Skeletal muscle tissue (tissue), 4 donors: ENCODE data around the gene GPC6. TPM values are rescaled to one million over a fixed set of nuclear protein-coding genes. Genes with fewer than 3 reads are reported as not detected.

Source experiments
- H3K27ac ChIP-seq: one replicate; pipeline ENCODE4 v1.7.0; 2013; ENCODE audit warnings: mild to moderate bottlenecking, low read depth, low read length, inconsistent platforms
- H3K27me3 ChIP-seq, 3 donors: one replicate each; pipeline ENCODE4 v1.7.0; 2013; ENCODE audit warnings: low read length in 3 of 3; ENCODE audit not compliant: control insufficient read depth in 3 of 3, insufficient read depth in 3 of 3
- H3K36me3 ChIP-seq, 3 donors: one replicate each; pipeline ENCODE4 v1.7.0; 2013; ENCODE audit warnings: low read length in 3 of 3; ENCODE audit not compliant: control insufficient read depth in 3 of 3, insufficient read depth in 3 of 3
- H3K4me1 ChIP-seq, 3 donors: one replicate each; pipeline ENCODE4 v1.7.0; 2013; ENCODE audit warnings: low read length in 3 of 3, mild to moderate bottlenecking in 3 of 3; ENCODE audit not compliant: control insufficient read depth in 3 of 3, insufficient read depth in 3 of 3
- H3K4me3 ChIP-seq, 3 donors: one replicate each; pipeline ENCODE4 v1.7.0; 2013; ENCODE audit warnings: low read length in 3 of 3
- H3K9ac ChIP-seq, 3 donors: one replicate each; pipeline ENCODE4 v1.7.0; 2013; ENCODE audit warnings: low read length in 3 of 3, mild to moderate bottlenecking in 3 of 3, moderate library complexity in 2 of 3, low read depth in 1 of 3
- H3K9me3 ChIP-seq, 3 donors: one replicate each; pipeline ENCODE4 v1.7.0; 2013; ENCODE audit warnings: low read length in 3 of 3; ENCODE audit not compliant: control insufficient read depth in 3 of 3
- total RNA-seq: library from RNA; depleted of rRNA; stranded (reverse); fragments of >200 nt; gene quantifications from one replicate; pipeline ENCODE4 v1.2.3, GENCODE V29; 2014
- donor health status: Osteomylitis.

GPC6 gene
- total RNA-seq, 1 donor from 2014 or later: 7.8 TPM

- Histone ChIP-seq H3K27me3 (no peaks in the 10 kb centered on the region), H3K9ac (no peak overlapping the region), H3K4me3 (no peak overlapping the region), H3K36me3 (no peaks in the 10 kb centered on the region), H3K9me3 (no peaks in the 10 kb centered on the region), H3K4me1 (no peaks in the 10 kb centered on the region), H3K27ac (no peak overlapping the region)
These were observed 499.8 kb downstream of the GPC6 start for GRCh38 chr13:93726173-93726957.

- no peaks in the 10 kb centered on the region for H3K9me3 ChIP-seq
- H3K36me3 ChIP-seq: no peaks in the 10 kb centered on the region
- H3K27ac ChIP-seq: no peak overlapping the region
- H3K4me3 ChIP-seq: no peak overlapping the region
- H3K27me3 ChIP-seq: no peaks in the 10 kb centered on the region
- H3K4me1 ChIP-seq: no peaks in the 10 kb centered on the region
- H3K9ac ChIP-seq: no peak overlapping the region
These were observed 500.9 kb downstream of the GPC6 start for GRCh38 chr13:93727211-93728141.

DNA sequence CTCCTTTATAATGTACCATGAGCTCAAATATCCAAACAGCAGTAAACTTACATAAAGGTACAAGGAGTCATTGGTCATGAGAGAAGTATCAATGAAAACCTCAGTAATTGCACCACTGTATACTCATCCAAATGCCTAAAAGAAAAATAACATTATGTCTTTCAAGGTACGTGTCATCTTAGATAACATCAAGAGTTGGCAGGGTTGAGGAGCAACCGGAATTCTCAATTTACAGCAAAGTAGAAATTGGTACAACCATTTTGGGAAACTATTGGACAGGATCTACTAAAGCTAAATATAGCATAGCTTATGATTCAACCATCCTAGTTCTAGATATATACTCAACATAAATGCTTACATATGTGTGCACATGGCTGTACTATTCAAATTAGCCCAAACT lies 502.8 kb downstream of the GPC6 start:
- Histone ChIP-seq H3K36me3 (no peaks in the 10 kb centered on the region), H3K4me3 (no peak overlapping the region), H3K9me3 (no peaks in the 10 kb centered on the region), H3K27ac (no peak overlapping the region), H3K27me3 (no peaks in the 10 kb centered on the region), H3K4me1 (no peaks in the 10 kb centered on the region), H3K9ac (no peak overlapping the region)

- Histone ChIP-seq H3K9me3 (no peaks in the 10 kb centered on the region), H3K9ac (no peak overlapping the region), H3K4me1 (no peaks in the 10 kb centered on the region), H3K4me3 (no peak overlapping the region), H3K27me3 (no peaks in the 10 kb centered on the region), H3K27ac (no peak overlapping the region), H3K36me3 (no peaks in the 10 kb centered on the region)
These were observed 504.2 kb downstream of the GPC6 start for GRCh38 chr13:93730780-93731179.

DNA sequence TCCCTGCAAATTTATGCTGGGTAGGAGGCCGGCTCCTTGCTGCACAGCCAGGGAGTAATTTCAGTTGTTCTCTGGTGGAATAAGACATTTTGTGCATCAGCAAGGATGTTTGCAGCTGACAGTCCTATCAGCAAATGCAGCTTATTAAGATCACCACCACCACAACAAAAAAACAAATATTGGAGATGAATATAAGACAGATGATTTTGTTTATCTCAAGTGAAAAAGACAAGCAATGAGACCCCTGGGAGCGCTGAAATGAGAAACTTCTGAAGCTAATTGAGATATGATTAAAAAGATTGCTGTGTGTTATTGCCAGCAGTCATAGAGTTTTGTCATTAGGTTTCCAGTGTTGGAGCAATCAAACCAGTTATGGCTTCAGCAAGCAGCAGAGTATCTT lies 505.6 kb downstream of the GPC6 start:
- H3K27ac ChIP-seq: no peak overlapping the region
- H3K36me3 ChIP-seq: no peaks in the 10 kb centered on the region
- no peak overlapping the region for H3K4me3 ChIP-seq
- no peaks in the 10 kb centered on the region for H3K27me3 ChIP-seq
- H3K4me1 ChIP-seq: no peaks in the 10 kb centered on the region
- no peaks in the 10 kb centered on the region for H3K9me3 ChIP-seq
- no peak overlapping the region for H3K9ac ChIP-seq

GRCh38 chr13:93736081-93736480 lies 509.5 kb downstream of the GPC6 start:
- H3K36me3 ChIP-seq: no peaks in the 10 kb centered on the region
- H3K27ac ChIP-seq: no peak overlapping the region
- no peaks in the 10 kb centered on the region for H3K27me3 ChIP-seq
- H3K4me1 ChIP-seq: no peaks in the 10 kb centered on the region
- no peak overlapping the region for H3K4me3 ChIP-seq
- H3K9ac ChIP-seq: no peak overlapping the region
- H3K9me3 ChIP-seq: no peaks in the 10 kb centered on the region

GRCh38 chr13:93736909-93737308 lies 510.3 kb downstream of the GPC6 start:
- no peaks in the 10 kb centered on the region for H3K9me3 ChIP-seq
- H3K27ac ChIP-seq: no peak overlapping the region
- H3K4me1 ChIP-seq: no peaks in the 10 kb centered on the region
- no peaks in the 10 kb centered on the region for H3K27me3 ChIP-seq
- no peaks in the 10 kb centered on the region for H3K36me3 ChIP-seq
- H3K9ac ChIP-seq: no peak overlapping the region
- no peak overlapping the region for H3K4me3 ChIP-seq

DNA sequence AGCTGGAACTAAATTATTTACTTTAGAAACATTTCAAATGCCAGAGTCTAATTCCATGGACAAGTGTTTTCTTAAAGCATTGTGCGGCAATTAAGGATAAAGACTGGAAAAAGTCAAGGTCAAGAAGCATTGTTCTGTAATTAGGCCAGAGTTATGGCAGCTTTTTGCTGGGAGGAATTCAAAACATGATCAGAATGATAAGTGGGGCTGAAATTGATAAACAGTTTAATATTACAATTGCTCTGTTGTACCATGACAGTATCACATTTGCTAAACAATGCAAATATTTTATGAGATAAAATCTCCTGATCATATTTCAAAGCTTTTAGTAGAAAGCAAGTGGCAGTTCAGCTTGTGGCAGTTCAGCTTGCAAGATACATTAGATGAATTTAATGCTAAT lies 513.7 kb downstream of the GPC6 start:
- no peak overlapping the region for H3K27ac ChIP-seq
- no peaks in the 10 kb centered on the region for H3K9me3 ChIP-seq
- H3K4me3 ChIP-seq: no peak overlapping the region
- H3K27me3 ChIP-seq: no peaks in the 10 kb centered on the region
- H3K9ac ChIP-seq: no peak overlapping the region
- H3K4me1 ChIP-seq: no peaks in the 10 kb centered on the region
- no peaks in the 10 kb centered on the region for H3K36me3 ChIP-seq

DNA sequence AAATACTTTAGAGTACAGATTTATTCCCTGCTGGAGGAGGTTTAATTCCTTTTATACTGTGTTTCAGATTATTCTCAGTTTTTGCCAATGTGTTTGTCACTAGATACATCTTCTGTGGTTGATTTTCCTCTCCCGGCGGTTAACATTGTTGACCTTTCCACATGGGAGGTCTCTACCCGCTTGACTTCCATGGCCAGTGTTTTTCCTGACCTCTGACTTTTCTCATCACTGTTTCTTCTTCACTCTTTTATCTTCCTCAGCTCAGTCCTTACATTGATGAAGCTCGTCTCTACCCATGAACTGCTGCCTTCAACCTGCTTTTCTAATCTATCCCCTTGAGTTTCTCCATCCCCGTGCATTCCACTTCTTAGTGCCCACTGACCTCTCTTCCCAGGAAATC lies 517.4 kb downstream of the GPC6 start:
- Histone ChIP-seq H3K27me3 (no peaks in the 10 kb centered on the region), H3K9me3 (no peaks in the 10 kb centered on the region), H3K27ac (no peak overlapping the region), H3K4me3 (no peak overlapping the region), H3K36me3 (no peaks in the 10 kb centered on the region), H3K4me1 (no peaks in the 10 kb centered on the region), H3K9ac (no peak overlapping the region)

DNA sequence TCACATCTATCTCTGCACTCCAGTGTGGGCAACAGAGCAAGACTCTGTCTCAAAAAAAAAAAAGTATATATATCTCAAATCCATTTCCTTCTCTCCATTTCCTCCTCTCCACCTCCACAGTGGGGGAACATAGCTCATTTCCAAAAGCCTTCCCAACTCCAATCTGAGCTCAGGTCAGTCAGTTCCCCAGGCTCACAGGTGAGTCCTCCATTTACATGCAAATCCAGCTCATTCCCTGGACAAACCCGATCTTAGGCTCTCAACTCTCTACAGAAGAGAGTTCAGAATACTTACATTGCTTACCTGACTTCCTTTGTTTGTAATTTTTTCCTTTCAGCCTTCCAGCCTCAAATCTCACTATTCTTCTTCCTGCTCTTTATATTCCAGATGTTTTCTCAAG lies 518.3 kb downstream of the GPC6 start:
- H3K4me3 ChIP-seq: no peak overlapping the region
- H3K27ac ChIP-seq: no peak overlapping the region
- no peaks in the 10 kb centered on the region for H3K36me3 ChIP-seq
- no peak overlapping the region for H3K9ac ChIP-seq
- H3K9me3 ChIP-seq: no peaks in the 10 kb centered on the region
- no peaks in the 10 kb centered on the region for H3K4me1 ChIP-seq
- H3K27me3 ChIP-seq: no peaks in the 10 kb centered on the region
